NCI-H446 treated with DMSO at 0.1 percent for 48 hours (cell line): ENCODE measurements around the gene SRRM4.
A peak's percentile ranks its signal among the peaks of the same experiment; 100 is the strongest.

Experiments used
- DNase-seq: peaks from one replicate; lab custom pipeline; 2025; lab: John Stamatoyannopoulos, UW

Gene SRRM4

DNA sequence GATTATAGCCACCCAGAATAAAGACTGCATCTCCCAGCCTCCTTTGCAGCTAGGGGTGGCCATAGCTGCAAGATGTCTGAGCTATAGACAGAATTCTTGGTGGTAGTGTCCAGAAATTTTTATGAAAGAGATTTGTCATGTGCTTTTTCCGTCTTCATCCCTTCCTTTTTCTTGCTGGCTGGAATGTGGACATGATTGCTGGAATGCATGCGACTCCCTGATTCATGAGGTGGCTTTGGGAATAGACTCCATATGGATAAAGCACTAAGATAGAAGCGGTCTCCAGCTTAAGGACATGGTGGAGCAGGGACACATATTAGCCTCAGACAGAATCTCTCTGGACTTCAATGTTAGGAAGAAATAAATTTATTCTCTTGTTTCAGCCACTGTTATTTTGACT lies 187.4 kb downstream of the SRRM4 start:
- no peak for DNase-seq

DNA sequence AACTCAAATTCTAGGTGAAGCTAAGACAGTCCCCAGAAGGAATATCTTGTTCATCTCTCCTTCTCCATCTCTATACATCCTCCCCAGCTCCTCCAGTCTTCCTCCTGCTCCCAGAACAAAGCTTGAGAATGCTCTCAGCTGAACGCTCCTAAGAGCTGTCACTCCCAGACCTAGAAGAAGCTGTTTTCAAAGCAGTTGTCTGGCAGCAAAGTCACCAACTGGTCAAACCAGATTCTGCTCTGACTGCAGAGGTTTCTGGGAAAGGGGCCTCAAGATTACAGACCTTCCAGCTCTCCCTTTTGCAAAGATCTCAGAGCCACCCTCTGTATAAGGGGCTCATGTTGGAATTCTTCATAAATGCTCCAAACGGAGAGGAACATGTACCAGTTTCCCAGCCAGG lies 187.8 kb downstream of the SRRM4 start:
- DNase-seq = no peak

DNA sequence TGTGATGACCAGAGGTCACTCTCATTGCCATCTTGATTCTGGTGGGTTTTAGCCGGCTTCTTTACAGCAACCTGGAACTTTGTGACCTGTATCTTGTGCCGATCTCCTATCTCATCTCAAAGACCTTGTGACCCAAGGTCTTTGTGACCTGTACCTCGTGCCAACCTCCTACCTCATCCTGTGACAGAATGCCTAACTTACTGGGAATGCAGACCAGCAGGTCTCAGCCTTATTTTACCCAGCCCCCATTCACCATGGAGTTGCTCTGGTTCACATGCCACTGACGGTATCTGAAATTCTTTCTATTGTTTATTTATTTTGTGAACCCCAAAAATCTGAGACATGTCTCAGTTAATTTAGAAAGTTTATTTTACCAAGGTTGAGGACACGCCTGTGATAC lies 189.9 kb downstream of the SRRM4 start:
- no peak for DNase-seq

DNA sequence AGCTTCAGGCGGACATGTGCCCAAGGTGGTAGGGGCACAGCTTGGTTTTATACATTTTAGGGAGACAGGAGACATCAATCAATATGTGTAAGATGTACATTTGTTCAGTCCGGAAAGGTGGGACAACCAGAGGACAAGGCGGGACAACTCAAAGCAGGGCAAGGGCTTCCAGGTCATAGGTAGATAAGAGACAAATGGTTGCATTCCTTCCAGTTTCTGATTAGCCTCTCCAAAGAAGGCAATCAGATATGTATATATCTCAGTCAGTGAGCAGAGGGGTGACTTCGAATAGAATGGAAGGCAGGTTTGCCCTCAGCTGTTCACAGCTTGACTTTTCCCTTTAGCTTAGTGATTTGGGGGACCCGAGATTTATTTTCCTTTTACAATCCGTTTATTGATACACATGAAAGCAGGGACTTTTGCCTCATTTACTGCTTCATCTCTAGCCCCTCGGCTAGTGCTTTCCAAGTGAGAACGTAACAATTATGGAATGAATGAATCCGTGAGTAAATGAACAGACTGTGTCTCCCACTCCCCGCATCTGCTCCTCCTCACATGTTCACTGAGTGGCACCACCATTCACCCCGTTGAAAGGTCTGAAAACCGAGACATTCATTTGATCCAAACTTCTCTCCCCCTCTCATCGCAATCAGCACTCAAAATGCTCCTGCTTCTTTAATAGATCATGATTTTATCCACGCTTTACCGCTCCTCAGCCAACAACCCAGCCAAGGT lies 190.5 kb downstream of the SRRM4 start:
- no peak for DNase-seq

DNA sequence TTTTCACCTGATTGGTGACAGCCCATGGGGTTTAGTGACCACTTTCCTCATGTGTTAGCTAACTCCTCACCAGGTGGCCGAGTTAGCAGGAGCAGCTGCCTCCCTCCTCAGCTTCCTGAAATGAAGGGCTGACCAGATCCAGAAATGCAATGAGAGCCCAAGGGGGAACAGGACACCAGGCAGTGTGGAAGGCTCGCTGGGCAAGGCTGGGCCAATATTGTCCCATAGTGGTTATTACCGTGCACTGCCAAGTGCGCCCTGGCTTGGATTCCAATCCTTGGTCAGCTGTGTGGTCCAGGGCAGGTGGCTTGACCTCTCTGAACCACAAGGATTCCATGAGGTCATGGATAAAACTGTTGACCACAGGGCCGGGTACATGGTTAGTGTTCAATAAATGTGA lies 193.7 kb downstream of the SRRM4 start:
- no peak for DNase-seq

DNA sequence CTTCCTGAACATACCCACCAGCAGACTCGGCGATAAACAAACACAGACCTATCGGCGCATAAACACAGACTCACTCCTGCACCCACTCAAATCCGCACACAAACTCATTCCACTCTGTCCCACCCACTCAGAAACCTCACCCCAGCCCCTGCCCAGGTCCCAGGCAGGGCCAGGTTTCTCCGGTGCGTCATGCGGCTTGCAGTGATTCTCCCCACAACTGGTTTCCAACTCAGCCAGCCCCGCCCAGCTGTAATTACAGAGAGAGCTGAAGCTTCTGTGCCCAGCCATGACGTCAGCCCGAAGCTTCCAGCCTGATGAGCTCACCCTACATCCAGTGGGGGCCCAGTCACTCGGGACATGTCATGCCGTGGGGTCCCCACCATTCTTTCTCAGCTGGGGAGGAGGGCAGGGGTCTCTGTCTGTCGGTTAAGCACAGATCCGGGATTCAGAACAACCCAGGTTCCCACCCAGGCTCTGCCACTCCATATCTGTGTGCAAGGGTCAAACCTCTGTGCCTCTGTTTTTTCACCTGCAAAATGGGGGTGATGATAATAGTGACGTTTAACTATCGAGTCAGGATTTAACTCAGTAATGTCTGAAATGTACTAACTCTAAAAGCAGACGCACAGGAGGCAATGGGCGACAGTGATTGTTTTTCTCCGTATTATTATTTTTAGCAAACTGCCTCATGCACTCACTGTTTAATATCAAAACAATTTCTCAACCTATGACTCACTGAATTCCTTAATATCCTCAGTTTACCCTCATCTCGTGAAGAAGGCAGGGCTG lies 195.1 kb downstream of the SRRM4 start:
- DNase-seq = peak; percentile 51

DNA sequence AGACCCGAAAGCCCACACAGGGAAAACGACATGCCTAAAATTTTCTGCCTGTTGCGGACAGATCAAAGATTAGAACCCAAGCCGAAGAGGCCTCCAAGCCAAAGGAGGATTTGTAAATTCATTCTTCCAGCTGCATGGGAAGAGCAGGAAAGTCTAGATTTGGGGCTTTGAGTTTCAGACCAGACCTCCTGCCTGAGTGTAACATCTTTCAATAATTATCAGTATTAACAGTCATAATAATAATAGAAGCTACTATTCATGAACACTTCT lies 195.7 kb downstream of the SRRM4 start:
- no peak for DNase-seq

DNA sequence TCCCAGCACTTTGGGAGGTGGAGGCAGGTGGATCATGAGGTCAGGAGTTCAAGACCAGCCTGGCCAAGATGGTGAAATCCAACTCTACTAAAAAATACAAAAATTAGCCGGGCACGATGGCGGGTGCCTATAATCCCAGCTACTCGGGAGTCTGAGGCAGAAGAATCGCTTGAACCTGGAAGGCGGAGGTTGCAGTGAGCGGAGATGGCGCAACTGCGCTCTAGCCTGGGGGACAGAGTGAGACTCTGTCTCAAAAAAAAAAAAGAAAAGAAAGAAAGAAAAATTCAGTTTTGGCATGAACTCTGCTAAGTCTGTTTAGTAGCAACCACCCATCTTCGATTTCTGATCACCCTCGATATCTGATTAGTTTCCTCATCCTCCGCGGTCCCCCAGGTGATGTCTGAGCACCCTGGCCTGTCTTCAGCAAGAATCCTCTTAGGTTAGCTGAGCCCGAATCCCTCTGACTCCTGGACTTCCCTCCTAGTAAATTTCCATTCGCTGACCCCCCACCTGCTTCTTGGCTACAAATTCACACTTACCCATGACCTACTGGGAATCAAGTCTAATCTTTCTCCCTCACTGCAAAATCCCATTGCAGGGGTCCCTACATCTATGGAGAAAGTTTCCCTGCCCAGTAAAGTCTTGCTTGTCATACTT lies 196.5 kb downstream of the SRRM4 start:
- DNase-seq = no peak

DNA sequence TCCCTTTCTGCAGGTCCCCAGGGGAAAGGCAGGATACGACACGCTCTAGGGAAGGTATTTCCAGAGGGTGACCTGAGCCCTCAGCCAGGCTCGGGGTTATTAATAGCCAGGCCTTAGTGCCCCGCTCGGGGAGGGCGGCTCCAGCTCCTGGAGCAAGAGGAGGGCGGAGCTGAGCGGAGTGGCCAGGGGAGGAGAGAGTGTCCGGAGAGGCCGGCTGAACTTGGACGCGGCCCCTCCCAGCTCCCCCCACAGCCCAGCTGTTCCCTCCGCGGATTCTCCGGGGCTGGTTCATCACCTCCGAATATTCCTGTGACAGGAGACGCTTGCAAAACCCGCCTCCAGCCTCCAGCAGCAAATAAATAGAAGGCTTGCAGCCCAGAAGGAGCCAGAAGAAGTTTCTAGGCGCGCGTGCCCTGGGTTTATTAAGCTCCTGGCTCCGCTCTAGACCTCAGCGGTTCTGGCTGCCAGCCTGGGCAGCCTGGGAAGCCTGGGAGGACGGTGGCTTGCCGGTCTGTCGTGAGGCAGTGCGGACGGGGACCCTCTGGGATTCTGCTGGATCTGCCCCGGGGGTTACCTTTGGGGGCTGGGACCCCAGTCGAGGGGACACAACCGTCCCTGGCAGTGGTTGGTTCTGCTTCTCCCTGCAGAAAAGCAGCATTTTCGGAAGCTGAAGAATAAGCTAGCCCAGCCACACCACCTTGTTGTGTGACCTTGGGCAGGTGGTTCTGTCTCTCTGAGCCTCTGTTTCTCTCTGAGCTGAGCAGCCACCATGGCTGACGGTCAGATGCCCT lies 197.4 kb downstream of the SRRM4 start, which contains the start of gene HSPB8:
Gene HSPB8 (plus strand): TSS at position 388 of the 791 bp plus-strand sequence. CDS start 382 bp downstream, at position 770.
- peak; percentile 64 for DNase-seq

DNA sequence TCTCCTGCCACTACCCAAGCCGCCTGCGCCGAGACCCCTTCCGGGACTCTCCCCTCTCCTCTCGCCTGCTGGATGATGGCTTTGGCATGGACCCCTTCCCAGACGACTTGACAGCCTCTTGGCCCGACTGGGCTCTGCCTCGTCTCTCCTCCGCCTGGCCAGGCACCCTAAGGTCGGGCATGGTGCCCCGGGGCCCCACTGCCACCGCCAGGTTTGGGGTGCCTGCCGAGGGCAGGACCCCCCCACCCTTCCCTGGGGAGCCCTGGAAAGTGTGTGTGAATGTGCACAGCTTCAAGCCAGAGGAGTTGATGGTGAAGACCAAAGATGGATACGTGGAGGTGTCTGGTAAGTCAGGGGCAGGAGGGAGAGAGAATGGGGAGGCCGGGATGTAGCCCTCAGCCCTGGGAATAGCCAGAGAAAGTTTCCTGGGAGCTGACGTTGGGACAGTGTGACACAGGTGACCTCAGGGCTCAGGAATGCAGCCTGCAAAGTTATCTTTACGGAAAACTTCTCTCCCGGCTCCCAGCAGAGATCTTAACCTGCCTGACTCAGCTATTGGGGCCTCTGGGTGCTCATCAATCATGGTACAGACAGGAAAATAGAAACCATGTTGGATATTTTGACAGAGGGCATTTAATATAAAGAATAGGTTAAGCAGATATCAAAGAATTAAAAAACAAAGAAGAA lies 198.1 kb downstream of the SRRM4 start:
- no peak for DNase-seq

DNA sequence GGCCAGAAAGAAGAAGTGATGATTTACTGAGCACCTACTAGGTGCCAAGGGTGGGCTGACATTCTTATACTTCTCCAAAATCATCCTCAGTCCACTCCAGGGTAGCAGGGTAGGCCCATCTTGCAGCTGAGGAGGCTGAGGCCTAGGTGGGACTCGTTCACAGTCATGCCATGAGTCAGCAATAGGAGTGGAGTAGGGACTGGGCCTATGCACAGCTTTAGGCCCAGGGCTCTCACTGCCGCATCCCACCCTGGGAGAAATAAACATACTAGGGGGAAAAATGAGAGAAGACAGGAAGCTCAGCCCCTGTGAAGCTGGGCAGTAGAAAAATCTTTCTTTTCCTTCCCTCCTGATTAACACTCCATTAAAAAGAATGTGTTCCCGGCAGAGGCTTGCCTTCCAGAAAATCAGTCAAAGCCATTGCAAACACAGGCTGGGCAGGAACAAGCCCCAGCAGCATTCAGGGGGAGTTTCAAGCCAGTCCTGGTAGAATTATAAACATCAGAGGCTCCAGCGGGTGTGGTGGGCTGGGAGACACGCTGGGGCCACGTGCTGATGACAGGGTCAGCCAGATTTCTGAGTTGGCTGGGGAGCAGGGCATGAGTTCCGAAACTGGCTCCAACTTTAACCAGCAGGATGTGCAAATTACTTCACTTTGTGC lies 199.2 kb downstream of the SRRM4 start:
- DNase-seq = no peak

DNA sequence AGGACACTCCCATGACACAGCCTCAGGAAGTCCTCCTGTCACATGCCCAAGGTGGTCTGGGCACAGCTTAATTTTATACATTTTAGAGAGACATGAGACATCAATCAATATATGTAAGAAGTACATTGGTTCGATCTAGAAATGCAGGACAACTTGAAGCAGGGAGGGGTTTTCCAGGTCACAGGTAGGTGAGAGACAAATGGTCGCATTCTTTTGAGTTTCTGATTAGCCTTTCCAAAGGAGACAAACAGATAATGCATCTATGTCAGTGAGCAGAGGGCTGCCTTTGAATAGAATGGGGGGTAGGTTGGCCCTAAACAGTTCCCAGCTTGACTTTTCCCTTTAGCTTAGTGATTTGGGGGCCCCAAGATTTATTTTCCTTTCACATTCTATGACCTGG lies 199.9 kb downstream of the SRRM4 start:
- no peak for DNase-seq

DNA sequence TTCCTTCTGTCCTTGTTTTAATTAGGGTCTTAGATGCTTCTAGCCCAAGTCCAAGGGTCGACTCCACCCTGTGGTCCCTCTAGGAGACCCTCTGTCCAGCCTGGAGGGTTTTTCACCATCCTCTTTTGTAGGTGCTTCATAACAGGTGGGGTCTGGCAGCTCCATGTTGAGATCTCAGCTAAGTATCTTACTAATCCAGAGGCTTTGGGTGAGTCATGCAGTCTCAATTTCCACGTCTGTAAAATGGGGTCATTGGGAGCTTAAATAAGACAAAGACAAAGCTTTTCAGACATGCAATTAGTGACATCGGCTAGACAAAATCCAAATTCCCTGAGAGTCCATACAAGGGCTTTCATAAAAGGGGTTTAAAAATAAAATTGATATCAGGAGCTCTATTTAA lies 200.6 kb downstream of the SRRM4 start:
- DNase-seq = no peak

DNA sequence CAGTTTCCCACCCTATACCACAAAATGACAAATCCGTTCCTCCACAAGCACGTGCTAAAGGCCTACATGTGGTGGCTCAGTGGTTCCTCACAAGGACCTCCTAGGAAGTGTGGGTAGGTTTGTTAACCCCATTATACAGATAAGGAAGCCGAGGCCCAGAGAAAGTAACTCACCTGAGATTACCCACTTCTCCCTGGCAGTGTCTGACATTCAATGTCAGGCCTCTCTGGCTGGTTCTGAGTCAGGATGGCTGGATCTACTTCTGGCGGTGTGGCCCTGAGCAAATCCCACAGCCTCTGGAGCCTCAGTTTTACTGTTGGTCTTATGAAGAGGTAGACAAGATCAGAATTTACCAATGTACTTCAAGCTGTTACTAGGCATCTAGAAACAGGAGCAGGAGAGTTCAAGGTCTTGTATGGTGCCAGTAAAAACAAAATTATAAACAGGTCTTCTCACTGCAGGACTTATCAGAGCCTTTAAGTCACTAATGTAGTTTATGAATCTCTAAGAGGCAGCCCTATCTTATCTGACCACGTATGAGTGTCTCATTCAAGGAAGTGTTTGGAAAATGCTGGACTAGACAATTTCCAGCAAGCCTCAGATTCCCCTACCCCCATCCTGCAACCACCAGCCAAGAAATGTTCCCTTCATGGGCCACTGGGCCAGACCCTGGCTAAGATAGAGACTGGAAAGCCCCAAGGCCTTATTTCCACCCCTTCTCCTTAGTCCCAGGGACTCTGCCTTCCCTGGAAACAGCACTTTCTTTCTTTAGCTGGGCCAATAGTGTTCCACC lies 201.6 kb downstream of the SRRM4 start:
- no peak for DNase-seq

DNA sequence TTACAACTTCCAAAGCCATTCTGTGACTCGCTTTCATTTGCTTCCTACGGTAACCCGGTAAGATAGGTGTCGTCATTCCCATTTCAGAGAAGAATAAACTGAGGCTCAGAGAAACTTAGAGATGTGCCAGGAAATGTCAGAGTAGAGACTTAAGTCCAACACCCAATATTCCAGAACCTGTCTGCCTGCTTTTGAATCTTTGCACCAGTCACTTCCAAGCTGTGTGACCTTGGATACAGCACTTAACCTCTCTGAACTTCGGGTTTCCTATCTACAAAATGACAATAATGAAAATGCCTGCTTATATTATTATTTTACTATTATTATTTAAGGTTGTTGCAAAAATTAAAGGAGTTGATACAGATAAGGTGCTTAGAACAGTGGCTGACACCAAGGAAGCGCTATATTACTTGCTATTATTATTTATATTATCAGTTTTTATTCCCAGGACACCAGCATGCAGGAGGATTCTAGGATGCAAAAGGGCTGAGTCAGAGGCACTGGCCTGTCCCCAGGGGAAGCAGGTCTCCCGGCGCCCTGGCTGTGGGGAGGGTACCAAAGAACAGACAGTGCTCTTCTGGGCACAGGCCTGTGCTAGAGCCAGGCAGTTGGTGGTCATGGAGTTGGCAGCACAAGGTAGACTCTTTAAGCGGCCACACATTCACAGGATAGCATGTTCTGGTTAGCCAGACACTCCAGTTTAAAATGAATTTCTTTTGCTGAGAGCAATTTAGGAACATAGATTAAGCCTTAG lies 202.8 kb downstream of the SRRM4 start:
- no peak for DNase-seq

DNA sequence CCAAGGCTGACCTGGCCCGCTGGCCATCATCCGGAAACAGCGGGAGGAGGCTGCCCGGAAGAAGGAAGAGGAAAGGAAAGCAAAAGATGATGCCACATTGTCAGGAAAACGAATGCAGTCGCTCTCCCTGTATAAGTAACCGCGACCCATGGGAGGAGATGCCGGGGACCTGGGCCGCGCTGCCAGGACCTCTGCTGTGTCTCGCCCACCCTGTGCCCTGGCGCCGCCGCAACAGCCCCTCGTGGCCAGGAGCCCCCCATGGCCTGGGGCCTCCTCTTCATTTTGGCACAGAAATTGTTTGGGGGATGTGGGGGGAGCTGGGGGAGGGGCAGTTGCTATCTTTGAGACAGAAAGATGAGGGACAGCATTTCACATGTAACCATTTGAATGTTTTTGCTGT lies 213.9 kb downstream of the SRRM4 start:
- no peak for DNase-seq

DNA sequence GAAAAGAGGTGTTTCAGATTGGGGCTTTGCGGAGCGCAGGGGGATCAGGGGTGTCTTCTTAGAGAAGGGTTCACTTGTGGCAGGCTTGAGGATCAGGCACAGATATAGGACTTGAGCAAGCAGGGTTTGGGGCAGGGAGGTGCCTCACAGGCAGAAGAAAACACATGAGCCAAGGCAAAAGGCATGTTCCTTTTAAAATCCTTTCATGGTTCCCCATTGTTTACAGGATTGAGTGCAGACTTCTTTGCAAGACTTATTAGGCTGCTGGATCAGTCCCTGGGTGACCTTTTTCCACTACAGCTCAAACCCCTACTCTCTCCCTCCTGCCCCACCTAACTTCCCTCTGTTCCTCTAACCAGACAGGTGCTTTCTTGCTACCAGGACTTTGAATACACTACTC lies 217.1 kb downstream of the SRRM4 start:
- no peak for DNase-seq

DNA sequence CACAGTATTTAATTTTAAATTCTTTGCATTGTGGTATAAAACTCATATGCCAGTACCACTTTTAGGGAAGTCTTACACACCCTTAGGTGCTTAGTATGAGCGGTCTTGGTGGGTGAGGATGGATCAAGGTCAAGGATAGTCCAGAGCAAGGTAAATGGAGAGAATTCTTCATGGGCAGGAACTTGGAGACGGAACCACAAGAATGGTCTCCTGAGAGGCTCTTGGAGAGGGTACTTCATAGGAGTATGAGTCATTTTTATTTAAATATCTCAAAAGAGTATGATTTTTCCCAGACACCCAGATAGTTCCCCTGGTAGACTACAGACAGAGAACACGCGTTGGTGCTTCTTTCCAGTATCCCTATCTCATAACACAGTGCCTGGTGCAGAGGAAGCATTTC lies 219.3 kb downstream of the SRRM4 start:
- DNase-seq = no peak

DNA sequence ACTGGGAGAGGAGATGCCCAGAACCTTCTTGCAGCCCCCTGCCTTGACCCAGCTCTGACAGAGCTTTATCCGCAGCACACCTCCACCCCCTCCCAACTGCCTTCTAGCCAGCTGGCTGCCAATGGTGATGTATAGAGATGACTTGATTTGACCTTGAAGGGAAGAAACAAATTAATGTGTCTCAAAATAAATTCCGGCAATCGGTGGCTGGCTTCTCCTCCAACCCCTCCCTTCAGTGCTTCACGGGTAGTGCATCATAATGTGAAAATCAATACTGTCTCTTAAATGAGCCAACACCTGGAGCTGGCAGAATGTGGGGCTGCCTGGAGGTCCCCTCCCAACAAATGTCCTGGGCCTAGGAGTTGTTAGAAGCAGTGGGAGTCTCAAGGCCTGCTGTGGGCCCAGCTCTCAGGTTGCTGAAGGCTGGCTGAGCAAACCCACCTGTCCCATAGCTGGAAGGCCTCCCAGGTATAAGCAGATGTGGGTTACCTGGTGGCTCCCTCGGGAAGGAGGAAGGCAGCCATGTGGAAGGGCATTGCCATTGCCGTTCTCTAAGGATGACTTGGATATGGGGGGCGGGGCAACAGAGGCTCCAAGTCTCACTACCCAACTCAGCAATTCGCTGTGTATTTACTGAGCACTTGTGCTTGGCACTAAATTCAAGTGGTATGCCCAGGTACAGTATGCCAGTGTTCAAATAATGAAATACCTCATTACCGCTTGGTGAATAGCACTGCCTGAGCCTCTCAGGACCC lies 220.6 kb downstream of the SRRM4 start:
- no peak for DNase-seq
